Sigmoid colon (tissue), 7 donors: ENCODE results near the gene SPANXN1. TPM values are rescaled to one million over a fixed set of nuclear protein-coding genes. Genes with fewer than 3 reads are reported as not detected.
"Not testable (repeated sequence)": the region's sequence is repeated elsewhere in the genome, so short reads cannot be mapped to it uniquely, and the experiment has no call there.

Experiments
- DNase-seq: peaks from one replicate; pipeline ENCODE4 v3.0.0-alpha.2; 2019
- H3K27ac ChIP-seq, 4 donors: fragments of 200-600 bp; sonication (generic); one replicate each; pipeline ENCODE4 v1.5.1; 2016 to 2019; ENCODE audit warnings: mild to moderate bottlenecking in 1 of 4
- H3K27me3 ChIP-seq, 3 donors: fragments of 200-600 bp; sonication (generic); one replicate each; pipeline ENCODE4 v1.5.1; 2019; ENCODE audit warnings: mild to moderate bottlenecking in 1 of 3
- H3K36me3 ChIP-seq, 4 donors: fragments of 200-600 bp; sonication (generic); one replicate each; pipeline ENCODE4 v1.5.1; 2016 to 2019
- H3K4me1 ChIP-seq, 4 donors: fragments of 200-600 bp; sonication (generic); one replicate each; pipeline ENCODE4 v1.5.1; 2017 to 2019
- H3K4me3 ChIP-seq, 4 donors: fragments of 200-600 bp; sonication (generic); one replicate each; pipeline ENCODE4 v1.5.1; 2017 to 2019; ENCODE audit warnings: mild to moderate bottlenecking in 2 of 4, moderate library complexity in 1 of 4
- H3K9me3 ChIP-seq, 4 donors: fragments of 200-600 bp in 3 of 4; sonication (generic) in 3 of 4; one replicate each; pipeline versions ENCODE4 v1.5.1 to v1.6.1; 2013 to 2019
- CTCF ChIP-seq, 4 experiments: fragments of 450-650 bp in 3 of 4; fragments of 200-600 bp in 1 of 4; IDR thresholded peaks; one replicate each; pipeline ENCODE4 v1.5.1; 2016 to 2019; ENCODE audit warnings: antibody characterized with exemption in 4 of 4, mild to moderate bottlenecking in 3 of 4, moderate library complexity in 2 of 4
- EP300 ChIP-seq, 4 donors: sonication (generic); formaldehyde crosslinking; IDR thresholded peaks; one replicate each; pipeline ENCODE4 v1.6.1; 2017; ENCODE audit warnings: antibody characterized with exemption in 4 of 4
- POLR2A ChIP-seq, 2 donors: fragments of 450-650 bp; IDR thresholded peaks; one replicate each; pipeline ENCODE4 v1.6.1; 2016; ENCODE audit warnings: antibody characterized with exemption in 2 of 2, mild to moderate bottlenecking in 2 of 2, moderate library complexity in 2 of 2
- POLR2AphosphoS5 ChIP-seq, 4 donors: sonication (generic); formaldehyde crosslinking; IDR thresholded peaks; one replicate each; pipeline ENCODE4 v1.6.1; 2017; ENCODE audit warnings: antibody characterized with exemption in 4 of 4
- WGBS, 2 donors: extraction: QIAGEN DNeasy Blood & Tissue Kit; methylation state at CpG; one replicate each; pipeline ENCODE4 v1.1.7; 2013; 5-methylcytosine and 5-hydroxymethylcytosine counted together
- intact Hi-C: fragments of 100-400 bp; cut with DNase I; formaldehyde crosslinking; loops from one replicate; pipeline ENCODE4 v1.15.1; 2023
- polyA plus RNA-seq, 3 donors: library from polyadenylated mRNA; stranded (reverse); fragments of 200-250 nt; gene quantifications; one replicate each; pipeline ENCODE4 v1.2.3, GENCODE V29; 2013
- total RNA-seq, 4 donors: library from RNA; depleted of rRNA; stranded (reverse); fragments of >200 nt; gene quantifications; one replicate each; pipeline ENCODE4 v1.1.0, GENCODE V29; 2016
- donor health status: healthy with polysubstance abuse.
- donor health status: Bipolar disorder and iron deficiency.
- donor health status: healthy.

SPANXN1 gene
- total RNA-seq (not detected), polyA plus RNA-seq (not detected)

DNA sequence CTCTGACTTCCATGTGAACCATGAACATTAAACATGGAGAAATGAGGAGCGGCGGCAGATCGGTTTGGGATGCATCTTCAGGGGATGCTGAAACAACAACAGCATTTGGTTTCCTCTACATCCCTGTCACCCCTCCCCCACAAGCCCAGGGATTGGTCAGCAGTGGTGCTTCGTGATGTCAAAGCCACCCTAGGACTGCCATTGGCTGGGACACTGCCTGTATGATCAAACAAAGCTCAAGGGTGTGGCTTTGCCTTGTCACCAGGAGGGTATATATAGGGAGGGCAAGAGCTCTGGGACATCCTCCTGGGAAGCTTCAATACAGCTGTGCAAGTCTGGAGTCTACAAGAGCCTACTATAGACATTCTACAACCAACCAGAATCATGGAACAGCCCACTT is at the start of gene SPANXN1:
Gene SPANXN1, plus strand, starts transcription at position 301 of the 400 bp plus-strand sequence. Its CDS starts 84 bp downstream, at position 385.
- WGBS, 2 donors = 0 to 78% methylated on average over 2 to 4 of the region's 4 CpGs
- H3K27me3 ChIP-seq, DNase-seq, H3K9me3 ChIP-seq, H3K36me3 ChIP-seq, H3K27ac ChIP-seq, H3K4me1 ChIP-seq, intact Hi-C loops, H3K4me3 ChIP-seq: not testable (repeated sequence)

DNA sequence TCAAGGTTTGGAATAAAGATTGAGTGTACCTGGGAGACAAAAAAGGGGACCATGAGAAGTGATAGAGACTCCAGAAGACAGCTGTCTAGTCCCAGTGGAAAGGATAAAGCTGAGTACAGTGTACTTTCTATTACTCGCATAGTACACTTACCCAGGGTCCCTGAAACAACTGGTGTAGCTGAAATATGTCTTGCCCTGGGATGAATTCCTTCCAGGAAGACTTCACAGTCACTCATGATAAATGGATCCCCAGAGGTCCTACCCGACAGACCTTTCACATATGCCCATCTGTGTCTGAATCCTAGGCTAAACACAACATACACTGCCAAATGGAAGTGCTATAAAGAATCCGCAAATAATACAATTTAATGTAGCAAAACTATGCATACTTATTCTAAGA is 48.2 kb upstream of the SPANXN1 start:
- no peaks in the 10 kb centered on the region for H3K9me3 ChIP-seq
- H3K27ac ChIP-seq = no peak overlapping the region
- no peaks in the 10 kb centered on the region for H3K27me3 ChIP-seq
- intact Hi-C loops = loop anchor here (10.0 kb wide), 1 partner anchor 1534 kb away; no protein-coding TSS in a partner anchor
- no peak overlapping the region for H3K4me3 ChIP-seq
- no peaks in the 10 kb centered on the region for H3K4me1 ChIP-seq
- WGBS, 2 donors = 89 to 92% methylated on average over 3 of the region's 3 CpGs
- TF ChIP-seq POLR2A (IDR thresholded peaks at IDR 0.05) (no peak), CTCF (IDR thresholded peaks at IDR 0.05) (no peak), EP300 (IDR thresholded peaks at IDR 0.05) (no peak), POLR2AphosphoS5 (IDR thresholded peaks at IDR 0.05) (no peak)
- H3K36me3 ChIP-seq = no peaks in the 10 kb centered on the region
- DNase-seq = no peak

DNA sequence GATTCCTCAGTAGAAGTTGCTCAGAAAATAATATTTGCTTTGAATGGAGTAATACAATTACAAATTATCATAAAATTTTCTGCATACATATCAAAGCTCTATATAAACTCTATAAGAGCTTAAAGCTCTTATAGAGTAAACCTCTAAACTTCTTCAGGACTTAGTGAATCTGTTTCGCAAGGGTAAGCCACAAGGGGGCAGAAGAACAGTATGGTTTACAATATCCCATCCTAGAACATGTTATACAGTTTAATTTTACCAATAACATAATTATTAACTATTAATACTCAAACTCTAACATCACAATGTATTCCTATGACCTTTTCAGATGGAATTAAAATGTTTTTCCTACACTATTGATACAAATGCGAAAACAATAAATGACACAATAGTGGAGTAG is 33.8 kb upstream of the SPANXN1 start:
- no peak for DNase-seq
- TF ChIP-seq CTCF (IDR thresholded peaks at IDR 0.05) = no peak
- no peak for TF ChIP-seq POLR2AphosphoS5 (IDR thresholded peaks at IDR 0.05)
- no peak for TF ChIP-seq EP300 (IDR thresholded peaks at IDR 0.05)
- TF ChIP-seq POLR2A (IDR thresholded peaks at IDR 0.05) = no peak
- Histone ChIP-seq H3K9me3 (no peaks in the 10 kb centered on the region), H3K27ac (no peak overlapping the region), H3K36me3 (no peaks in the 10 kb centered on the region), H3K4me3 (no peak overlapping the region), H3K4me1 (no peaks in the 10 kb centered on the region), H3K27me3 (no peaks in the 10 kb centered on the region)
- 71 to 74% methylated on average over 2 of the region's 2 CpGs for WGBS, 2 donors
- intact Hi-C loops = no loop called here

- Histone ChIP-seq H3K27me3 (no peaks in the 10 kb centered on the region), H3K4me3 (no peak overlapping the region), H3K9me3 (no peaks in the 10 kb centered on the region), H3K27ac (no peak overlapping the region), H3K36me3 (no peaks in the 10 kb centered on the region), H3K4me1 (no peaks in the 10 kb centered on the region)
- WGBS, 2 donors = 30 to 55% methylated on average over 4 of the region's 4 CpGs
- TF ChIP-seq POLR2AphosphoS5 (IDR thresholded peaks at IDR 0.05) (no peak), POLR2A (IDR thresholded peaks at IDR 0.05) (no peak), EP300 (IDR thresholded peaks at IDR 0.05) (no peak)
- intact Hi-C loops = no loop called here
- no peak for DNase-seq
Measured at GRCh38 chrX:145292218-145292617, 44.9 kb downstream of the SPANXN1 start.
